Neural progenitor cell (in vitro differentiated cells): ENCODE data around the gene IL22RA2. TPM values are rescaled to one million over a fixed set of nuclear protein-coding genes. Genes with fewer than 3 reads are reported as not detected.

Source experiments
- DNase-seq: peaks from one replicate; pipeline ENCODE4 v3.0.0-alpha.2; 2016; ENCODE audit warnings: low spot score
- H2AFZ ChIP-seq: fragments of 200-600 bp; sonication (generic); replicated peaks from 2 replicates; pipeline ENCODE4 v1.6.1; 2016; ENCODE audit warnings: antibody characterized with exemption
- H3F3A ChIP-seq: fragments of 200-600 bp; sonication (generic); 2 replicates; pipeline ENCODE4 v1.6.1; 2016; ENCODE audit warnings: antibody characterized with exemption, low read depth
- H3K27ac ChIP-seq: fragments of 200-600 bp; sonication (generic); 2 replicates; pipeline ENCODE4 v1.5.1; 2016; ENCODE audit warnings: mild to moderate bottlenecking
- H3K27me3 ChIP-seq: fragments of 200-600 bp; sonication (generic); 2 replicates; pipeline ENCODE4 v1.6.1; 2016; ENCODE audit warnings: mild to moderate bottlenecking, moderate library complexity
- H3K36me3 ChIP-seq: fragments of 200-600 bp; sonication (generic); 2 replicates; pipeline ENCODE4 v1.5.1; 2016
- H3K4me1 ChIP-seq: fragments of 200-600 bp; sonication (generic); 2 replicates; pipeline ENCODE4 v1.6.1; 2016; ENCODE audit warnings: mixed run types
- H3K4me2 ChIP-seq: fragments of 200-600 bp; sonication (generic); 2 replicates; pipeline ENCODE4 v1.6.1; 2016
- H3K4me3 ChIP-seq: fragments of 200-600 bp; sonication (generic); 2 replicates; pipeline ENCODE4 v1.5.1; 2016
- H3K79me2 ChIP-seq: fragments of 200-600 bp; sonication (generic); 2 replicates; pipeline ENCODE4 v1.6.1; 2016; ENCODE audit warnings: low read depth
- H3K9ac ChIP-seq: fragments of 200-600 bp; sonication (generic); 2 replicates; pipeline ENCODE4 v1.6.1; 2016
- H3K9me3 ChIP-seq: fragments of 200-600 bp; sonication (generic); 2 replicates; pipeline ENCODE4 v1.5.1; 2016; ENCODE audit warnings: low read depth
- H4K20me1 ChIP-seq: fragments of 200-600 bp; sonication (generic); 2 replicates; pipeline ENCODE4 v1.6.1; 2016; ENCODE audit warnings: low read depth
- H3K27ac Mint-ChIP-seq: 3 replicates; pipeline ENCODE4 v1.8.0; 2021; ENCODE audit warnings: mixed read lengths
- H3K27me3 Mint-ChIP-seq: 2 replicates; pipeline ENCODE4 v1.8.0; 2022; ENCODE audit warnings: low read depth, mild to moderate bottlenecking, inconsistent platforms, moderate library complexity, mixed read lengths; ENCODE audit not compliant: insufficient read depth
- H3K36me3 Mint-ChIP-seq: 3 replicates; pipeline ENCODE4 v1.8.0; 2021; ENCODE audit warnings: mixed read lengths
- H3K4me1 Mint-ChIP-seq: 3 replicates; pipeline ENCODE4 v1.8.0; 2021; ENCODE audit warnings: mixed read lengths
- H3K4me3 Mint-ChIP-seq: 3 replicates; pipeline ENCODE4 v1.8.0; 2021; ENCODE audit warnings: mild to moderate bottlenecking, moderate library complexity, mixed read lengths
- H3K9me3 Mint-ChIP-seq: 3 replicates; pipeline ENCODE4 v1.8.0; 2020; ENCODE audit warnings: mixed read lengths
- CTCF ChIP-seq: fragments of 200-600 bp; sonication (generic); IDR thresholded peaks from 2 replicates; pipeline ENCODE4 v1.5.1; 2017; ENCODE audit warnings: antibody characterized with exemption, mild to moderate bottlenecking
- EZH2 ChIP-seq: fragments of 200-600 bp; sonication (generic); IDR thresholded peaks from 2 replicates; pipeline ENCODE4 v1.6.1; 2017; ENCODE audit warnings: antibody characterized with exemption, mild to moderate bottlenecking, moderate library complexity
- EZH2phosphoT487 ChIP-seq: fragments of 200-600 bp; sonication (generic); IDR thresholded peaks from 2 replicates; pipeline ENCODE4 v1.6.1; 2017; ENCODE audit warnings: antibody characterized with exemption
- total RNA-seq: library from RNA; depleted of rRNA; stranded (reverse); fragments of >200 nt; gene quantifications from 2 replicates; pipeline ENCODE4 v1.2.3, GENCODE V29; 2015; ENCODE audit warnings: low replicate concordance

IL22RA2 gene
- total RNA-seq, 1 donor from 2014 or later = not detected

GRCh38 chr6:137192821-137193220 lies 19.4 kb upstream of the IL22RA2 start:
- no peaks in the 10 kb centered on the region for H3F3A ChIP-seq
- peaks cover 5% of the 10 kb centered on the region for H3K36me3 Mint-ChIP-seq
- H3K36me3 ChIP-seq = peaks cover 9% of the 10 kb centered on the region
- no peaks in the 10 kb centered on the region for H3K4me1 Mint-ChIP-seq
- no peak for DNase-seq
- no peaks in the 10 kb centered on the region for H3K27me3 ChIP-seq
- no peak overlapping the region for H3K4me3 ChIP-seq
- no peak overlapping the region for H3K4me2 ChIP-seq
- no peak overlapping the region for H3K27ac Mint-ChIP-seq
- no peak overlapping the region for H3K27ac ChIP-seq
- H3K4me3 Mint-ChIP-seq = no peak overlapping the region
- H3K9ac ChIP-seq = no peak overlapping the region
- H2AFZ ChIP-seq = no peak overlapping the region
- no peaks in the 10 kb centered on the region for H3K27me3 Mint-ChIP-seq
- no peaks in the 10 kb centered on the region for H3K4me1 ChIP-seq
- H3K79me2 ChIP-seq = no peaks in the 10 kb centered on the region
- peaks cover 18% of the 10 kb centered on the region for H3K9me3 ChIP-seq
- H4K20me1 ChIP-seq = no peaks in the 10 kb centered on the region
- H3K9me3 Mint-ChIP-seq = peaks cover 21% of the 10 kb centered on the region
- TF ChIP-seq EZH2 = no peak
- no peak for TF ChIP-seq EZH2phosphoT487

GRCh38 chr6:137191670-137192069 lies 18.2 kb upstream of the IL22RA2 start:
- H3K36me3 Mint-ChIP-seq = no peaks in the 10 kb centered on the region
- H3K27me3 Mint-ChIP-seq = no peaks in the 10 kb centered on the region
- no peaks in the 10 kb centered on the region for H4K20me1 ChIP-seq
- H3K4me3 ChIP-seq = no peak overlapping the region
- no peak overlapping the region for H3K27ac Mint-ChIP-seq
- no peak overlapping the region for H3K4me3 Mint-ChIP-seq
- peaks cover 26% of the 10 kb centered on the region for H3K9me3 ChIP-seq
- H3K36me3 ChIP-seq = peaks cover 9% of the 10 kb centered on the region
- H3K79me2 ChIP-seq = no peaks in the 10 kb centered on the region
- H3K9ac ChIP-seq = no peak overlapping the region
- H3K4me2 ChIP-seq = no peak overlapping the region
- H3K27me3 ChIP-seq = no peaks in the 10 kb centered on the region
- no peaks in the 10 kb centered on the region for H3K4me1 ChIP-seq
- no peak for DNase-seq
- H3K9me3 Mint-ChIP-seq = peaks cover 29% of the 10 kb centered on the region
- H3F3A ChIP-seq = no peaks in the 10 kb centered on the region
- no peak overlapping the region for H3K27ac ChIP-seq
- H3K4me1 Mint-ChIP-seq = no peaks in the 10 kb centered on the region
- H2AFZ ChIP-seq = no peak overlapping the region
- TF ChIP-seq EZH2phosphoT487 = no peak
- TF ChIP-seq CTCF = no peak
- TF ChIP-seq EZH2 = no peak

GRCh38 chr6:137191236-137191635 lies 17.8 kb upstream of the IL22RA2 start:
- H3K27ac ChIP-seq = no peak overlapping the region
- H3K36me3 ChIP-seq = peaks cover 9% of the 10 kb centered on the region
- no peak overlapping the region for H3K9ac ChIP-seq
- H3F3A ChIP-seq = no peaks in the 10 kb centered on the region
- Mint-ChIP-seq H3K9me3 (peaks cover 31% of the 10 kb centered on the region), H3K4me3 (no peak overlapping the region), H3K27me3 (no peaks in the 10 kb centered on the region), H3K27ac (no peak overlapping the region), H3K36me3 (no peaks in the 10 kb centered on the region), H3K4me1 (no peaks in the 10 kb centered on the region)
- no peaks in the 10 kb centered on the region for H3K79me2 ChIP-seq
- no peak overlapping the region for H3K4me3 ChIP-seq
- H3K4me2 ChIP-seq = no peak overlapping the region
- H4K20me1 ChIP-seq = no peaks in the 10 kb centered on the region
- DNase-seq = no peak
- no peak for TF ChIP-seq CTCF
- TF ChIP-seq EZH2 = no peak
- TF ChIP-seq EZH2phosphoT487 = no peak
- no peak overlapping the region for H2AFZ ChIP-seq
- H3K4me1 ChIP-seq = no peaks in the 10 kb centered on the region
- H3K9me3 ChIP-seq = peaks cover 28% of the 10 kb centered on the region
- no peaks in the 10 kb centered on the region for H3K27me3 ChIP-seq

GRCh38 chr6:137190583-137191094 lies 17.2 kb upstream of the IL22RA2 start:
- H3K27me3 ChIP-seq = no peaks in the 10 kb centered on the region
- H3K4me3 Mint-ChIP-seq = no peak overlapping the region

More at GRCh38 chr6:137190583-137191094, 17.2 kb upstream of the IL22RA2 start:
- Histone ChIP-seq H3K27ac (no peak overlapping the region), H4K20me1 (no peaks in the 10 kb centered on the region), H3K4me3 (no peak overlapping the region), H3K36me3 (peaks cover 9% of the 10 kb centered on the region), H2AFZ (no peak overlapping the region), H3K9me3 (peaks cover 28% of the 10 kb centered on the region), H3K4me2 (no peak overlapping the region), H3K4me1 (no peaks in the 10 kb centered on the region), H3K9ac (no peak overlapping the region), H3K79me2 (no peaks in the 10 kb centered on the region), H3F3A (no peaks in the 10 kb centered on the region)
- H3K27ac Mint-ChIP-seq = no peak overlapping the region
- H3K9me3 Mint-ChIP-seq = peaks cover 33% of the 10 kb centered on the region
- no peaks in the 10 kb centered on the region for H3K36me3 Mint-ChIP-seq
- H3K27me3 Mint-ChIP-seq = no peaks in the 10 kb centered on the region
- no peak for DNase-seq
- H3K4me1 Mint-ChIP-seq = no peaks in the 10 kb centered on the region
- TF ChIP-seq EZH2 = no peak
- no peak for TF ChIP-seq EZH2phosphoT487
- TF ChIP-seq CTCF = no peak
